H9 (cell line): ENCODE data around the gene OGFR. TPM values are rescaled to one million over a fixed set of nuclear protein-coding genes. Genes with fewer than 3 reads are reported as not detected.
A peak's percentile ranks its signal among the peaks of the same experiment; 100 is the strongest.

ENCODE experiments used
- DNase-seq: peaks from one replicate; pipeline ENCODE4 v3.0.0-alpha.2; 2017
- H2AFZ ChIP-seq: one replicate; pipeline ENCODE4 v1.6.1; 2013; ENCODE audit warnings: mild to moderate bottlenecking, low read length, control low read depth, moderate library complexity
- H2AK5ac ChIP-seq: 2 replicates; pipeline ENCODE4 v1.6.1; 2013; ENCODE audit warnings: low read length, control low read depth, mixed read lengths; ENCODE audit not compliant: insufficient read length
- H2BK120ac ChIP-seq: one replicate; pipeline ENCODE4 v1.6.1; 2013; ENCODE audit warnings: low read depth, mild to moderate bottlenecking, low read length, control low read depth, inconsistent platforms; ENCODE audit not compliant: poor library complexity, severe bottlenecking
- H2BK12ac ChIP-seq: 2 replicates; pipeline ENCODE4 v1.6.1; 2013; ENCODE audit warnings: low read length, control low read depth, mixed read lengths, low read depth; ENCODE audit not compliant: insufficient read length
- H2BK15ac ChIP-seq: 2 replicates; pipeline ENCODE4 v1.6.1; 2013; ENCODE audit warnings: low read depth, low read length, control low read depth
- H2BK20ac ChIP-seq: one replicate; pipeline ENCODE4 v1.6.1; 2013; ENCODE audit warnings: low read depth, mild to moderate bottlenecking, low read length, control low read depth, inconsistent platforms; ENCODE audit not compliant: poor library complexity, severe bottlenecking
- H2BK5ac ChIP-seq: 2 replicates; pipeline ENCODE4 v1.6.1; 2013; ENCODE audit warnings: low read length, control low read depth, mixed read lengths; ENCODE audit not compliant: insufficient read length
- H3K14ac ChIP-seq: 2 replicates; pipeline ENCODE4 v1.6.1; 2013; ENCODE audit warnings: low read length, control low read depth; ENCODE audit not compliant: insufficient read depth
- H3K18ac ChIP-seq: 2 replicates; pipeline ENCODE4 v1.6.1; 2013; ENCODE audit warnings: low read depth, mild to moderate bottlenecking, mixed read lengths, low read length, control low read depth; ENCODE audit not compliant: insufficient read length
- H3K23ac ChIP-seq: 2 replicates; pipeline ENCODE4 v1.6.1; 2013; ENCODE audit warnings: low read length, control low read depth, mixed read lengths, low read depth; ENCODE audit not compliant: insufficient read length
- H3K23me2 ChIP-seq: 2 replicates; pipeline ENCODE4 v1.6.1; 2013; ENCODE audit warnings: low read depth, mild to moderate bottlenecking, mixed read lengths, low read length, control low read depth; ENCODE audit not compliant: insufficient read length, poor library complexity, severe bottlenecking
- H3K27ac ChIP-seq: 2 replicates; pipeline ENCODE4 v1.5.1; 2013; ENCODE audit warnings: low read length, control low read depth, mixed read lengths, low read depth; ENCODE audit not compliant: insufficient read length
- H3K27me3 ChIP-seq: 2 replicates; pipeline ENCODE4 v1.6.1; 2013; ENCODE audit warnings: low read length, control low read depth, inconsistent platforms; ENCODE audit not compliant: insufficient read depth
- H3K4ac ChIP-seq: 2 replicates; pipeline ENCODE4 v1.6.1; 2013; ENCODE audit warnings: low read depth, mild to moderate bottlenecking, control low read depth, inconsistent platforms, low read length, moderate library complexity
- H3K4me1 ChIP-seq: 2 replicates; pipeline ENCODE4 v1.6.1; 2013; ENCODE audit warnings: low read length, control low read depth, inconsistent platforms; ENCODE audit not compliant: insufficient read depth
- H3K4me2 ChIP-seq: 2 replicates; pipeline ENCODE4 v1.6.1; 2013; ENCODE audit warnings: low read length, control low read depth, mixed read lengths; ENCODE audit not compliant: insufficient read length, insufficient read depth
- H3K56ac ChIP-seq: 2 replicates; pipeline ENCODE4 v1.6.1; 2013; ENCODE audit warnings: low read depth, mild to moderate bottlenecking, mixed read lengths, low read length, control low read depth; ENCODE audit not compliant: insufficient read length
- H3K79me1 ChIP-seq: 2 replicates; pipeline ENCODE4 v1.6.1; 2013; ENCODE audit warnings: low read depth, mild to moderate bottlenecking, moderate library complexity, low read length, control low read depth, inconsistent platforms; ENCODE audit not compliant: insufficient read depth, poor library complexity, severe bottlenecking
- H3K79me2 ChIP-seq: 2 replicates; pipeline ENCODE4 v1.6.1; 2013; ENCODE audit warnings: low read length, control low read depth, inconsistent platforms; ENCODE audit not compliant: insufficient read depth
- H3K9ac ChIP-seq: 2 replicates; pipeline ENCODE4 v1.6.1; 2013; ENCODE audit warnings: low read length, control low read depth, mixed read lengths; ENCODE audit not compliant: insufficient read length; ENCODE audit errors: extremely low read depth
- H3K9me3 ChIP-seq: one replicate; pipeline ENCODE4 v1.6.1; 2013; ENCODE audit warnings: low read depth, low read length, inconsistent platforms; ENCODE audit not compliant: control insufficient read depth
- H3T11ph ChIP-seq: one replicate; pipeline ENCODE4 v1.6.1; 2013; ENCODE audit warnings: mild to moderate bottlenecking, low read length, control low read depth, inconsistent platforms
- H4K20me1 ChIP-seq: one replicate; pipeline ENCODE4 v1.6.1; 2013; ENCODE audit not compliant: control insufficient read depth, insufficient read length, insufficient read depth
- H4K5ac ChIP-seq: 2 replicates; pipeline ENCODE4 v1.6.1; 2013; ENCODE audit warnings: low read depth, mild to moderate bottlenecking, mixed read lengths, low read length, control low read depth; ENCODE audit not compliant: insufficient read length
- H4K8ac ChIP-seq: replicated peaks from 2 replicates; pipeline ENCODE4 v1.6.1; 2013; ENCODE audit warnings: low read length, control low read depth, mixed read lengths, low read depth; ENCODE audit not compliant: insufficient read length
- H4K91ac ChIP-seq: 2 replicates; pipeline ENCODE4 v1.6.1; 2013; ENCODE audit warnings: low read depth, mild to moderate bottlenecking, moderate library complexity, mixed read lengths, low read length, control low read depth; ENCODE audit not compliant: insufficient read length
- H3K27ac Mint-ChIP-seq, 3 experiments: 2 replicates in 2 of 3; 3 replicates in 1 of 3; pipeline ENCODE4 v1.8.0; 2020 to 2021; ENCODE audit warnings: mixed read lengths in 3 of 3, mild to moderate bottlenecking in 1 of 3, moderate library complexity in 1 of 3
- H3K27me3 Mint-ChIP-seq: 2 replicates; pipeline ENCODE4 v1.8.0; 2021; ENCODE audit warnings: low read depth, mild to moderate bottlenecking, moderate library complexity, mixed read lengths
- H3K36me3 Mint-ChIP-seq, 3 experiments: 2 replicates in 2 of 3; 3 replicates in 1 of 3; pipeline ENCODE4 v1.8.0; 2020 to 2021; ENCODE audit warnings: low read depth in 3 of 3, mixed read lengths in 3 of 3; ENCODE audit not compliant: insufficient read depth in 1 of 3
- H3K4me1 Mint-ChIP-seq, 2 experiments: 2 replicates each; pipeline ENCODE4 v1.8.0; 2020; ENCODE audit warnings: mixed read lengths in 2 of 2
- H3K4me3 Mint-ChIP-seq, 2 experiments: 2 replicates in 1 of 2; 3 replicates in 1 of 2; pipeline ENCODE4 v1.8.0; 2020 to 2021; ENCODE audit warnings: mild to moderate bottlenecking in 2 of 2, mixed read lengths in 2 of 2, moderate library complexity in 1 of 2
- H3K9me3 Mint-ChIP-seq, 2 experiments: 2 replicates in 1 of 2; 3 replicates in 1 of 2; pipeline ENCODE4 v1.8.0; 2020; ENCODE audit warnings: mild to moderate bottlenecking in 2 of 2, mixed read lengths in 2 of 2, moderate library complexity in 1 of 2
- WGBS: extraction: QIAGEN DNeasy Blood & Tissue Kit; methylation state at CpG from one replicate; pipeline ENCODE4 v1.1.7; 2013; ENCODE audit warnings: missing lambda C conversion rate, low lambda C conversion rate, mixed read lengths; ENCODE audit not compliant: insufficient read length; ENCODE audit errors: extremely low coverage; 5-methylcytosine and 5-hydroxymethylcytosine counted together
- total RNA-seq: library from RNA; stranded (reverse); gene quantifications from 2 replicates; pipeline ENCODE4 v1.2.1, GENCODE V29; 2021
- TF ChIP-seq, protein P1 (sequence below): fragments of 200-600 bp; sonication (generic); conservative IDR thresholded peaks from 3 replicates; pipeline ENCODE4 v1.8.0; 2021; ENCODE audit warnings: antibody characterized with exemption, mild to moderate bottlenecking

The OGFR gene
- total RNA-seq, 1 experiment from 2014 or later: 33.1 TPM

DNA sequence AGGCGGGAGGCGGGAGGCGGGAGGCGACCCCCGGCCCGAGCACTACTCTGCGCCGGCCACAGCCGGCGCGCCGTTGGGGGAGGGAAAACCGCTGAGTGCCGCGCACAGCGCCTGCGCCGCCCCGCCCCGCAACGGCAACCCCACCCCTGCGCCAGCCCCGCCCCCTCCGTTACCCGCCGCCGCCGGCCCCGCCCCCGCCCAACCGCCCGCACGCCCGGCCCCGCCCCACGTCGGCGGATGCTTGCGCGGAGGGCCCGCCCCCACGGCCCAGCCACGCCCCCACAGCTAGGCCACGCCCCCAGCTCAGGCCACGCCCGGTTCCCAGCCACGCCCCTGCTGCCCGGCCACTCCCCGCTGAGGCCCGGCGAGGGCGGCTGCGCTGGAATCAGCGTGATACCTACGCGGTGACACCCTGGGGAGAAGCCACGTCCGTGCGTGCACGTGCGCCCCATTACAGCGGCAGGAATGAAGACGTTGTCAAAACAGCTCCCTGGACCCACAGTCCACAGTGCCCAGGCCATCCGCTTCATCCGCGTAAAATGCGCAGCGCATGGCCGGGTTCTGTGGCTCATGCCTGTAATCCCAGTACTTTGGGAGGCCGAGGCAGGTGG lies 57.2 kb downstream of the OGFR start, which contains the start of gene TCFL5:
TCFL5 (minus strand) TSS at position 97 of the 611 bp plus-strand sequence. CDS start 152 bp downstream, outside the sequence.
- H3T11ph ChIP-seq: no peak within 1 kb of the TSS
- no peak within 1 kb of the TSS for H3K4ac ChIP-seq
- H4K20me1 ChIP-seq: peaks cover 2% of the 10 kb centered on the region
- WGBS: no CpG with 5 or more reads among the region's 70 CpGs
- Mint-ChIP-seq H3K9me3 (peaks cover 6 to 9% of the 10 kb centered on the region in 2 experiments), H3K36me3 (peaks cover 8 to 17% (median 10%) of the 10 kb centered on the region in 3 experiments; a peak in 6 of 7 replicates), H3K27me3 (peaks cover 6% of the 10 kb centered on the region), H3K4me3 (peak within 1 kb of the TSS; percentile 68 to 77), H3K4me1 (peaks cover 21 to 29% of the 10 kb centered on the region in 2 experiments), H3K27ac (no peak within 1 kb of the TSS)
- H3K27me3 ChIP-seq: no peaks in the 10 kb centered on the region
- peak within 1 kb of the TSS; percentile 63 for H3K18ac ChIP-seq
- no peak within 1 kb of the TSS for H3K27ac ChIP-seq
- H3K9me3 ChIP-seq: no peaks in the 10 kb centered on the region
- peaks cover 3% of the 10 kb centered on the region for H3K23me2 ChIP-seq
- no peak within 1 kb of the TSS for H2BK5ac ChIP-seq
- no peak within 1 kb of the TSS for H3K23ac ChIP-seq
- no peak within 1 kb of the TSS for H2BK20ac ChIP-seq
- no peak within 1 kb of the TSS for H2BK15ac ChIP-seq
- TF ChIP-seq, protein P1, sequence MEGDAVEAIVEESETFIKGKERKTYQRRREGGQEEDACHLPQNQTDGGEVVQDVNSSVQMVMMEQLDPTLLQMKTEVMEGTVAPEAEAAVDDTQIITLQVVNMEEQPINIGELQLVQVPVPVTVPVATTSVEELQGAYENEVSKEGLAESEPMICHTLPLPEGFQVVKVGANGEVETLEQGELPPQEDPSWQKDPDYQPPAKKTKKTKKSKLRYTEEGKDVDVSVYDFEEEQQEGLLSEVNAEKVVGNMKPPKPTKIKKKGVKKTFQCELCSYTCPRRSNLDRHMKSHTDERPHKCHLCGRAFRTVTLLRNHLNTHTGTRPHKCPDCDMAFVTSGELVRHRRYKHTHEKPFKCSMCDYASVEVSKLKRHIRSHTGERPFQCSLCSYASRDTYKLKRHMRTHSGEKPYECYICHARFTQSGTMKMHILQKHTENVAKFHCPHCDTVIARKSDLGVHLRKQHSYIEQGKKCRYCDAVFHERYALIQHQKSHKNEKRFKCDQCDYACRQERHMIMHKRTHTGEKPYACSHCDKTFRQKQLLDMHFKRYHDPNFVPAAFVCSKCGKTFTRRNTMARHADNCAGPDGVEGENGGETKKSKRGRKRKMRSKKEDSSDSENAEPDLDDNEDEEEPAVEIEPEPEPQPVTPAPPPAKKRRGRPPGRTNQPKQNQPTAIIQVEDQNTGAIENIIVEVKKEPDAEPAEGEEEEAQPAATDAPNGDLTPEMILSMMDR: no peak
- H3K4me2 ChIP-seq: peak within 1 kb of the TSS; percentile 37
- H4K5ac ChIP-seq: no peak within 1 kb of the TSS
- no peak within 1 kb of the TSS for H4K91ac ChIP-seq
- H3K79me2 ChIP-seq: no peaks in the 10 kb centered on the region
- H3K14ac ChIP-seq: peak within 1 kb of the TSS; percentile 76
- no peak within 1 kb of the TSS for H2AFZ ChIP-seq
- no peaks in the 10 kb centered on the region; the same call in 1 of the 2 replicates for H3K4me1 ChIP-seq
- no peaks in the 10 kb centered on the region for H3K79me1 ChIP-seq
- peak; percentile 85 for DNase-seq
- H2BK120ac ChIP-seq: no peak within 1 kb of the TSS
- no peak within 1 kb of the TSS for H2AK5ac ChIP-seq
- no peak within 1 kb of the TSS for H3K56ac ChIP-seq
- H3K9ac ChIP-seq: no peak within 1 kb of the TSS
- no peak within 1 kb of the TSS for H2BK12ac ChIP-seq
- H4K8ac ChIP-seq: no peak within 1 kb of the TSS

Other genes starting within 250 kb of the OGFR start
- 8.4 and 9.4 TPM in 2 replicates for gene SLCO4A1, start 162.3 kb upstream of the OGFR start, total RNA-seq
- 0.07 and 0.11 TPM in 2 replicates for gene NTSR1, start 96.0 kb upstream of the OGFR start, total RNA-seq
- gene MRGBP, start 8.4 kb upstream of the OGFR start, total RNA-seq: 14.6 and 16.3 TPM in 2 replicates
- gene COL9A3, start 12.2 kb downstream of the OGFR start, total RNA-seq: 137 and 150 TPM in 2 replicates
- 15.9 and 16.4 TPM in 2 replicates for gene TCFL5, start 57.0 kb downstream of the OGFR start, total RNA-seq
- gene DIDO1, start 121.7 kb downstream of the OGFR start, total RNA-seq: 85.9 TPM in 2 replicates
- gene GID8, start 133.3 kb downstream of the OGFR start, total RNA-seq: 60.9 and 62.9 TPM in 2 replicates
- 19.9 and 20.9 TPM in 2 replicates for gene SLC17A9, start 147.9 kb downstream of the OGFR start, total RNA-seq
- 0.22 and 0.35 TPM in 2 replicates for gene BHLHE23, start 202.1 kb downstream of the OGFR start, total RNA-seq